Measurements from ENCODE around the gene RNU5D-1. TPM values are rescaled to one million over a fixed set of nuclear protein-coding genes. Genes with fewer than 3 reads are reported as not detected.

The RNU5D-1 gene
- total and polyA plus RNA-seq, 2 of the 13 experiments (the other 11 are each of a cell fraction or from before 2014, with no cell fraction given): 165 TPM; not detected in 1

DNA sequence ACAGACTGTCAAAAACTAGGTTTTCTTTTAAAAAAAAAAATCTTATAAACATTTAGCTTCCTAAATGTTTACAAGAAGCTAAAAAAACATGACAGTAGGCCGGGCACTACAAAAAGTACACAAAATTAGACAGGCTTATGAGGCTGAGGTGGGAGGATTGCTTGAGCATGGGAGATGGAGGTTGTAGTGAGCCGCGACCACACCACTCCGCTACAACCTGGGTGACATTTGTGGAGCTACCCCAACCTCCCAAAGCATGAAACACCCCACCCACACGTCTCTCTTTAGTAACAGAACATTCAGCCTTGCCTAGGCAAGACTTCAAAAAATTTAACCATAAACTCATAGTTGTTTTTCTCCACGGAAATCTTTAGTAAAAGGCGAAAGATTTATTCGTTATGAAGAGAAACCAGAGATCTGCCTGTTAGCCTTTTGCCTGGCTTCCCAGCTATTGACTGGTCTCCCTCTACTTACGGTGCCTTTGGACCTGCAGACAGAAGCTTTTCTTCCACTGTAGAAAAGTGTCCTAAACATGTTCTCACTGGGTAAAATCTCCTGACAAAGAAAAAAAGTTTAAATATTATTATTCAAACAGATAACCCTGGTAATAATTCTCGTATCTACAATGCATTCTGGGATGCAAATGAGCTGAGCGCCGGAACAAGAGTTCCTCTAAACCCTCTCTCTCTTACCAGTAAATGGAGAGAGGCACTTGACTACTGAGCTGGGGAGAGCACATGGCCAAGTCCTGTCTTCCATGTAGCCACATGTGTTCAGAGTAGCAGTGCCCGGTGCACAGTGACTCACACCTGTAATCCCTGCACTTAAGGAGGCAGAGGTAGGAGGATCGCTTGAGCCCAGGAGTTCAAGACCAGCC is 9.2 kb downstream of the RNU5D-1 start (continued):
- peak; percentile 80 for TF ChIP-seq SP4 (CRISPR knock-in tag; IDR thresholded peaks at IDR 0.05)
- peak; percentile 62; the same call in 1 of the 2 replicates for TF ChIP-seq ZNF619 (CRISPR knock-in tag; IDR thresholded peaks at IDR 0.05)
- TF ChIP-seq ZNF282 (IDR thresholded peaks at IDR 0.05; ENCODE audit: partially characterized antibody): no peak
- TF ChIP-seq TCF7L2 (IDR thresholded peaks at IDR 0.05; ENCODE audit: low read depth, low read length): no peak
- no peak for TF ChIP-seq NCOA1 (CRISPR knock-in tag; IDR thresholded peaks at IDR 0.05)
- peak; percentile 71 for TF ChIP-seq SALL1 (CRISPR knock-in tag; IDR thresholded peaks at IDR 0.05)
- TF ChIP-seq, protein P1, sequence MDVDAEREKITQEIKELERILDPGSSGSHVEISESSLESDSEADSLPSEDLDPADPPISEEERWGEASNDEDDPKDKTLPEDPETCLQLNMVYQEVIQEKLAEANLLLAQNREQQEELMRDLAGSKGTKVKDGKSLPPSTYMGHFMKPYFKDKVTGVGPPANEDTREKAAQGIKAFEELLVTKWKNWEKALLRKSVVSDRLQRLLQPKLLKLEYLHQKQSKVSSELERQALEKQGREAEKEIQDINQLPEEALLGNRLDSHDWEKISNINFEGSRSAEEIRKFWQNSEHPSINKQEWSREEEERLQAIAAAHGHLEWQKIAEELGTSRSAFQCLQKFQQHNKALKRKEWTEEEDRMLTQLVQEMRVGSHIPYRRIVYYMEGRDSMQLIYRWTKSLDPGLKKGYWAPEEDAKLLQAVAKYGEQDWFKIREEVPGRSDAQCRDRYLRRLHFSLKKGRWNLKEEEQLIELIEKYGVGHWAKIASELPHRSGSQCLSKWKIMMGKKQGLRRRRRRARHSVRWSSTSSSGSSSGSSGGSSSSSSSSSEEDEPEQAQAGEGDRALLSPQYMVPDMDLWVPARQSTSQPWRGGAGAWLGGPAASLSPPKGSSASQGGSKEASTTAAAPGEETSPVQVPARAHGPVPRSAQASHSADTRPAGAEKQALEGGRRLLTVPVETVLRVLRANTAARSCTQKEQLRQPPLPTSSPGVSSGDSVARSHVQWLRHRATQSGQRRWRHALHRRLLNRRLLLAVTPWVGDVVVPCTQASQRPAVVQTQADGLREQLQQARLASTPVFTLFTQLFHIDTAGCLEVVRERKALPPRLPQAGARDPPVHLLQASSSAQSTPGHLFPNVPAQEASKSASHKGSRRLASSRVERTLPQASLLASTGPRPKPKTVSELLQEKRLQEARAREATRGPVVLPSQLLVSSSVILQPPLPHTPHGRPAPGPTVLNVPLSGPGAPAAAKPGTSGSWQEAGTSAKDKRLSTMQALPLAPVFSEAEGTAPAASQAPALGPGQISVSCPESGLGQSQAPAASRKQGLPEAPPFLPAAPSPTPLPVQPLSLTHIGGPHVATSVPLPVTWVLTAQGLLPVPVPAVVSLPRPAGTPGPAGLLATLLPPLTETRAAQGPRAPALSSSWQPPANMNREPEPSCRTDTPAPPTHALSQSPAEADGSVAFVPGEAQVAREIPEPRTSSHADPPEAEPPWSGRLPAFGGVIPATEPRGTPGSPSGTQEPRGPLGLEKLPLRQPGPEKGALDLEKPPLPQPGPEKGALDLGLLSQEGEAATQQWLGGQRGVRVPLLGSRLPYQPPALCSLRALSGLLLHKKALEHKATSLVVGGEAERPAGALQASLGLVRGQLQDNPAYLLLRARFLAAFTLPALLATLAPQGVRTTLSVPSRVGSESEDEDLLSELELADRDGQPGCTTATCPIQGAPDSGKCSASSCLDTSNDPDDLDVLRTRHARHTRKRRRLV (CRISPR knock-in tag; IDR thresholded peaks at IDR 0.05): peak; percentile 100
- TF ChIP-seq HIVEP1 (CRISPR knock-in tag; IDR thresholded peaks at IDR 0.05): no peak
- no peak for TF ChIP-seq ZNF34 (CRISPR knock-in tag; IDR thresholded peaks at IDR 0.05; ENCODE audit: borderline replicate concordance)
- no peak for TF ChIP-seq ZNF441 (CRISPR knock-in tag; IDR thresholded peaks at IDR 0.05; ENCODE audit: borderline replicate concordance)
- no peak for TF ChIP-seq MZF1 (CRISPR knock-in tag; IDR thresholded peaks at IDR 0.05; ENCODE audit: borderline replicate concordance)
- TF ChIP-seq PREB (CRISPR knock-in tag; IDR thresholded peaks at IDR 0.05): no peak
- TF ChIP-seq TOPORS (CRISPR knock-in tag; IDR thresholded peaks at IDR 0.05): 0 out of 2 replicates have a peak, but pooled peaks have one; percentile 53
- TF ChIP-seq, protein P2, sequence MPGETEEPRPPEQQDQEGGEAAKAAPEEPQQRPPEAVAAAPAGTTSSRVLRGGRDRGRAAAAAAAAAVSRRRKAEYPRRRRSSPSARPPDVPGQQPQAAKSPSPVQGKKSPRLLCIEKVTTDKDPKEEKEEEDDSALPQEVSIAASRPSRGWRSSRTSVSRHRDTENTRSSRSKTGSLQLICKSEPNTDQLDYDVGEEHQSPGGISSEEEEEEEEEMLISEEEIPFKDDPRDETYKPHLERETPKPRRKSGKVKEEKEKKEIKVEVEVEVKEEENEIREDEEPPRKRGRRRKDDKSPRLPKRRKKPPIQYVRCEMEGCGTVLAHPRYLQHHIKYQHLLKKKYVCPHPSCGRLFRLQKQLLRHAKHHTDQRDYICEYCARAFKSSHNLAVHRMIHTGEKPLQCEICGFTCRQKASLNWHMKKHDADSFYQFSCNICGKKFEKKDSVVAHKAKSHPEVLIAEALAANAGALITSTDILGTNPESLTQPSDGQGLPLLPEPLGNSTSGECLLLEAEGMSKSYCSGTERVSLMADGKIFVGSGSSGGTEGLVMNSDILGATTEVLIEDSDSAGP (CRISPR knock-in tag; IDR thresholded peaks at IDR 0.05; ENCODE audit: borderline replicate concordance): no peak; the same call in 1 of the 2 replicates
- TF ChIP-seq ZNF136 (CRISPR knock-in tag; IDR thresholded peaks at IDR 0.05; ENCODE audit: low read depth): no peak
- peak; percentile 79 for TF ChIP-seq HOXA3 (CRISPR knock-in tag; IDR thresholded peaks at IDR 0.05)
- no peak for TF ChIP-seq ZBTB26 (CRISPR knock-in tag; IDR thresholded peaks at IDR 0.05; ENCODE audit: borderline replicate concordance)
- TF ChIP-seq ZNF350 (CRISPR knock-in tag; IDR thresholded peaks at IDR 0.05; ENCODE audit: borderline replicate concordance, low read depth): 0 out of 2 replicates have a peak, but pooled peaks have one; percentile 42
- TF ChIP-seq NCOR1 (IDR thresholded peaks at IDR 0.05; ENCODE audit: borderline replicate concordance, low read length): peak; percentile 56; the same call in 1 of the 2 replicates
- no peak for TF ChIP-seq ZNF550 (CRISPR knock-in tag; IDR thresholded peaks at IDR 0.05; ENCODE audit: borderline replicate concordance)

Measured in HepG2 (cell line).